SU-DHL-6 (cell line): ENCODE data around the gene EVC2.

Experiments
- EZH2phosphoT487 ChIP-seq: fragments of 200-600 bp; sonication (generic), shearing (Covaris generic); conservative IDR thresholded peaks from 2 replicates; pipeline ENCODE4 v1.6.1; 2018; ENCODE audit warnings: mild to moderate bottlenecking, antibody characterized with exemption, low read length, moderate library complexity, mixed read lengths
- TF ChIP-seq, protein P1 (sequence below): fragments of 200-600 bp; sonication (generic); IDR thresholded peaks from one replicate; pipeline ENCODE4 v1.5.1; 2017; ENCODE audit warnings: antibody characterized with exemption, mild to moderate bottlenecking, low read length, moderate library complexity; ENCODE audit not compliant: insufficient read depth, poor library complexity, severe bottlenecking

DNA sequence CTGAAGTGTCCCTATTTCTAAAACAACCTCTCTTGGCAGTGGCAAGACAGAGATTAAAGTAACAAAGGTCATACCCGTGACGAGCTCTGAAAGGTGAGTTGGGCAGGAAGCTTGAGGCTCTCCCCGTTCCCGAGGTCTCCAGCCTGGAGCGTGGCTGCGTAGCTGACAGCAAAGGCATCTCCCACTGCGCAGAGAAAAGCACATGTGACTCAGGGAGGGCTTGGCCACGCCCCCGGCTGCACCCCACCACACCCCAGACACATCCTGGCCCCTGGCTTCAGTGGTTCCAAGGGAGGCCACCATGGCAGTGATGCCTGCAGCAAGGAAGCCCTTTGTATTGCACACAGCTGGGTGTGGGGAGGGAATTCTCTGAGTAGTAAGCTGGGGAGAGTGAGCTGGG lies 23.1 kb downstream of the EVC2 start:
- TF ChIP-seq, protein P1, sequence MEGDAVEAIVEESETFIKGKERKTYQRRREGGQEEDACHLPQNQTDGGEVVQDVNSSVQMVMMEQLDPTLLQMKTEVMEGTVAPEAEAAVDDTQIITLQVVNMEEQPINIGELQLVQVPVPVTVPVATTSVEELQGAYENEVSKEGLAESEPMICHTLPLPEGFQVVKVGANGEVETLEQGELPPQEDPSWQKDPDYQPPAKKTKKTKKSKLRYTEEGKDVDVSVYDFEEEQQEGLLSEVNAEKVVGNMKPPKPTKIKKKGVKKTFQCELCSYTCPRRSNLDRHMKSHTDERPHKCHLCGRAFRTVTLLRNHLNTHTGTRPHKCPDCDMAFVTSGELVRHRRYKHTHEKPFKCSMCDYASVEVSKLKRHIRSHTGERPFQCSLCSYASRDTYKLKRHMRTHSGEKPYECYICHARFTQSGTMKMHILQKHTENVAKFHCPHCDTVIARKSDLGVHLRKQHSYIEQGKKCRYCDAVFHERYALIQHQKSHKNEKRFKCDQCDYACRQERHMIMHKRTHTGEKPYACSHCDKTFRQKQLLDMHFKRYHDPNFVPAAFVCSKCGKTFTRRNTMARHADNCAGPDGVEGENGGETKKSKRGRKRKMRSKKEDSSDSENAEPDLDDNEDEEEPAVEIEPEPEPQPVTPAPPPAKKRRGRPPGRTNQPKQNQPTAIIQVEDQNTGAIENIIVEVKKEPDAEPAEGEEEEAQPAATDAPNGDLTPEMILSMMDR, result no peak
- TF ChIP-seq EZH2phosphoT487, result no peak
